CD4-positive, alpha-beta T cell treated with Interleukin-6 for 4 hours (primary cell): ENCODE measurements around the gene ZSWIM3.
A peak's percentile ranks its signal among the peaks of the same experiment; 100 is the strongest.

Source experiments
- DNase-seq: peaks from one replicate; pipeline ENCODE4 v3.0.0-alpha.2; 2020; ENCODE audit warnings: mixed read lengths

ZSWIM3 gene

GRCh38 chr20:45833030-45833882 lies 24.2 kb upstream of the ZSWIM3 start, which contains the start of gene SNX21:
Gene SNX21, plus strand, starts transcription at chr20:45833799. Its CDS starts 121 bp downstream, at chr20:45833920.
- peak; percentile 53 for DNase-seq

- peak; percentile 69 for DNase-seq
Observed at GRCh38 chr20:45833883-45834796, 23.3 kb upstream of the ZSWIM3 start.

GRCh38 chr20:45834797-45835161 lies 22.6 kb upstream of the ZSWIM3 start:
- DNase-seq, result no peak

- no peak for DNase-seq
Observed at GRCh38 chr20:45835329-45835765, 22.1 kb upstream of the ZSWIM3 start.

- DNase-seq, result no peak
Observed at GRCh38 chr20:45835825-45836224, 21.6 kb upstream of the ZSWIM3 start.

GRCh38 chr20:45836841-45837240 lies 20.6 kb upstream of the ZSWIM3 start:
- no peak for DNase-seq

- no peak for DNase-seq
Observed at GRCh38 chr20:45840700-45841198, 16.7 kb upstream of the ZSWIM3 start.

- DNase-seq, result no peak
Observed at GRCh38 chr20:45841407-45842129, 15.8 kb upstream of the ZSWIM3 start.

GRCh38 chr20:45842169-45842812 lies 15.1 kb upstream of the ZSWIM3 start:
- no peak for DNase-seq

- no peak for DNase-seq
Observed at GRCh38 chr20:45843506-45843905, 13.9 kb upstream of the ZSWIM3 start.

- no peak for DNase-seq
Observed at GRCh38 chr20:45845452-45845851, 12.0 kb upstream of the ZSWIM3 start.

- DNase-seq, result no peak
Observed at GRCh38 chr20:45848421-45848820, 9.0 kb upstream of the ZSWIM3 start.

GRCh38 chr20:45848969-45849582 lies 8.3 kb upstream of the ZSWIM3 start:
- no peak for DNase-seq

GRCh38 chr20:45850238-45850637 lies 7.2 kb upstream of the ZSWIM3 start:
- no peak for DNase-seq

- DNase-seq, result no peak
Observed at GRCh38 chr20:45850926-45851325, 6.5 kb upstream of the ZSWIM3 start.

- no peak for DNase-seq
Observed at GRCh38 chr20:45851501-45851900, 5.9 kb upstream of the ZSWIM3 start.

GRCh38 chr20:45852326-45852725 lies 5.1 kb upstream of the ZSWIM3 start:
- DNase-seq, result no peak

- no peak for DNase-seq
Observed at GRCh38 chr20:45853484-45853883, 3.9 kb upstream of the ZSWIM3 start.

GRCh38 chr20:45857882-45858216 lies 435 bp downstream of the ZSWIM3 start:
- peak; percentile 54 for DNase-seq

GRCh38 chr20:45859916-45860315 lies 2.5 kb downstream of the ZSWIM3 start:
- DNase-seq, result no peak

GRCh38 chr20:45860560-45861220 lies 3.3 kb downstream of the ZSWIM3 start:
- no peak for DNase-seq
